Stimulated activated naive B cell treated with anti-CD40 and anti-IgM and Interleukin-4, amounts not matched to agents 10 μg/mL and 1 μg/mL and 100 μg/mL, for 72 hours (primary cell): ENCODE measurements around the gene NR2F2.

Source experiments
- ATAC-seq, 2 donors: fragments of 150-1000 bp; cut with Tn5 transposase; replicated peaks; 2 replicates each; pipeline ENCODE4 v1.10.0; 2021; ENCODE audit warnings: moderate library complexity in 1 of 2
- DNase-seq: peaks from one replicate; pipeline ENCODE4 v3.0.0; 2021
- H3K27ac Mint-ChIP-seq: one replicate; pipeline ENCODE4 v1.8.0; 2022; ENCODE audit warnings: mild to moderate bottlenecking, mixed read lengths
- H3K27me3 Mint-ChIP-seq, 2 donors: one replicate each; pipeline ENCODE4 v1.8.0; 2022; ENCODE audit warnings: mixed read lengths in 2 of 2
- H3K36me3 Mint-ChIP-seq, 2 donors: one replicate each; pipeline ENCODE4 v1.8.0; 2022; ENCODE audit warnings: mixed read lengths in 2 of 2, mild to moderate bottlenecking in 1 of 2
- H3K4me1 Mint-ChIP-seq, 2 donors: one replicate each; pipeline ENCODE4 v1.8.0; 2022; ENCODE audit warnings: mixed read lengths in 2 of 2, mild to moderate bottlenecking in 1 of 2
- H3K4me3 Mint-ChIP-seq, 2 donors: one replicate each; pipeline ENCODE4 v1.8.0; 2022; ENCODE audit warnings: mild to moderate bottlenecking in 2 of 2, mixed read lengths in 2 of 2, moderate library complexity in 1 of 2
- H3K9me3 Mint-ChIP-seq, 2 donors: one replicate each; pipeline ENCODE4 v1.8.0; 2022; ENCODE audit warnings: mixed read lengths in 2 of 2, mild to moderate bottlenecking in 1 of 2

Gene NR2F2

DNA sequence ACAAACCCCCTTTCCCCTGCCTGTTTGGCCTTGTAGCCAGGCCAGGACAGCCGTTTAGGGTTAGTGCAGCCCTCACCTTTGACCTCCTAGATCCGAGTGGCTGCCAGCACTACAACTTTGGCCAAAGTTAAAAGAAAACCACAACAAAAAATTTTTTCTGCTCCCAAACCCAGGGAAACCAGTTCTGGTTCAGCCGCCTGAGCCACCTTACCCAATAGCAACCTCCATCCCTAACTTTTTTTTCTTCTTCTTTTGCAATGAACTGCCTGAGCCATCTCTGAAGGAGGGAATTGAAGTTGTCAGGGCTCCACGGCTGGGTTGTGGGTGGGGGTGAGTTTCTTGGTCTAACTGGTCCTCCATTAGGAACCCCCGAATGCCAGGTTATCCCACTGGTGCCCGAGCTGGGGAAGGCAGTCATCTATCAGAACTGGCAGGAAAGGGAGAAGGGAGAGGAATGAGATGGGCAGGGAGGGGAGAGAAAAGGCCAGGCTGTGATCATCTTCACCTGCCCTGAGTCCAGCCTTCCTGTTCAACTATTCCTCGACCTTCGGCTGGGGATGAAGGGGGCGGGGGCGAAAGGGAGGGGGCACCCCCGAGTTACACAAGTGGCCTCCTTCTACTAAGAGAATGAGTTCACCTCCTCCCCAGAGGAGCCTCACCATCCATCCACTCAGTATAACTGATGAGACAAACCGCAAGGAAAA lies 6.2 kb upstream of the NR2F2 start:
- peaks cover 0 to 2% of the 10 kb centered on the region in 2 donors for H3K36me3 Mint-ChIP-seq
- peaks cover 69 to 98% of the 10 kb centered on the region in 2 donors for H3K27me3 Mint-ChIP-seq
- no peak overlapping the region for H3K27ac Mint-ChIP-seq
- no peaks in the 10 kb centered on the region for H3K9me3 Mint-ChIP-seq
- no peak overlapping the region for H3K4me3 Mint-ChIP-seq
- DNase-seq (no peak), ATAC-seq (no peak)
- H3K4me1 Mint-ChIP-seq = peaks cover 5 to 7% of the 10 kb centered on the region in 2 donors

DNA sequence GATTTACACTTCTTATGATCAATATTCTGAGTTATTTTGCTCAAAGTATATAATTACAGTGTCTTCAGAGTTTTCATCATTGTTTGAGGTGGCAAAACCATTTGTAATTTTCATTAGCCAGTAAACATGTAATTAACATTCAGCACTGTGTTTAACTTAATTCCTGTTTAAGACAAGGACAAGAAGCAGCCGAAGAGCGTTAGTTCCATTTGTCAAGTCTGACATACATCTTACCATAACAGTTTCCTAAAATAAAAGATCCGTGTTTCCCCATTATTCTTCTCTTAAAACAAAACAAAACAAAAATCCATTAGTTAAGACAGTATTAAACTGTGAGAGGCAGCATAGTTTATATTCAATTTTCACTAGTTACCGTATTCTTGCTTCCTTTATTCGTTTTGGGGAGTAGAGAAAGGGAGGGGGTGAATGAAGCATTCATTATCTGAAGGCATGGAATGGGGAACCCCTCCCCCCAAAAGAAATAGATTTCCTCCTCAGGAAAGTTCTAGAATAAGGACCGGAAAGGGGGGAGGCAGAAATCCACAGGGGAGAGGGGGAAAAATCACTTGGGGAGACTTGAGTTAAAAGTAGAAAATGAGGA lies 5.5 kb upstream of the NR2F2 start:
- Mint-ChIP-seq H3K27ac (peak overlapping the region; percentile 61), H3K4me1 (peaks cover 8 to 9% of the 10 kb centered on the region in 2 donors), H3K27me3 (peaks cover 73 to 98% of the 10 kb centered on the region in 2 donors), H3K36me3 (peaks cover 0 to 2% of the 10 kb centered on the region in 2 donors), H3K4me3 (no peak overlapping the region), H3K9me3 (peaks cover 0 to under 1% of the 10 kb centered on the region in 2 donors)
- DNase-seq (no peak), ATAC-seq (no peak)

DNA sequence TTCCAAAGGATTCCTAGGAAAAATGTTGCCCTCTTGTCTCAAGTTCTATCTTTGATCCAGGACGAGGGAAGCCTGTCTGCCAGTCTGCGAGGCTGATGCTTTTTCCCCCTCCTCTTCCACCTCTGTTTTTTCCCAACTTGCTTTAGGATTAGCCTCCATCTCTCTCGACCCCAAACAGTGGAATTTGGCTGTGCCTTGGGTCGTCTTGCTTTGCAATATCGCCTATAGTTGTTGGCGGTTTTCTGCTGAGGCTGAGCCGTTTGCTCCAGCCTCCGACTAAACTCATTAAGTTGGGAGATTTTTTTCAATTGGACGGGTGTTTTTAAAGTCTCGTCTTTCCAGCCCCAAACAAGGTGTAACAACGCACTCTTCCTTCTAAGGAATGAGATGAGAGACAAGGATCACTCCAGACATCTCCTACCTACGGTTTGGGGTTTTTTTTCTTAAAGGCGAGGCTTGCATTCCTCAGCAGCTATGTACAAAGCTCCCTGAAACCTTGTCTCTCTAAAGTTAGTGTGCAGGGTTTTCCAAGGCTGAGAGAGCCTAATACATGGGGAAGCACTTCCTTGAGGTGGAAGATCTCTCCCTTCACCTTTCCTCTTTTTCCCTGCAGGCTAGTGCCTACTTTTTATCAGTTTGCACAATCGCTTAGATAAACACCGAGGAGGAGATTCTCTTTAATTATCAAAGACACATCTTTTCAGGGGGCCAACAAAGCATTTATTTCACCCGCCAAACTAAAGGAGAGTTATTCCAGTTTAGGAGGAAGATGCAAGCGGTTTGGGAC lies 4.8 kb upstream of the NR2F2 start:
- H3K36me3 Mint-ChIP-seq = peaks cover 2% of the 10 kb centered on the region in 2 donors
- H3K27me3 Mint-ChIP-seq = peaks cover 76 to 98% of the 10 kb centered on the region in 2 donors
- H3K9me3 Mint-ChIP-seq = peaks cover 0 to 2% of the 10 kb centered on the region in 2 donors
- H3K27ac Mint-ChIP-seq = peak overlapping the region; percentile 11
- no peak overlapping the region for H3K4me3 Mint-ChIP-seq
- H3K4me1 Mint-ChIP-seq = peaks cover 10 to 12% of the 10 kb centered on the region in 2 donors
- ATAC-seq = no peak
- DNase-seq = no peak

- H3K36me3 Mint-ChIP-seq = peaks cover 2 to 5% of the 10 kb centered on the region in 2 donors
- H3K4me3 Mint-ChIP-seq = no peak overlapping the region
- ATAC-seq (no peak), DNase-seq (no peak)
- peaks cover 80 to 97% of the 10 kb centered on the region in 2 donors for H3K27me3 Mint-ChIP-seq
- H3K4me1 Mint-ChIP-seq = peaks cover 13 to 16% of the 10 kb centered on the region in 2 donors
- peak overlapping the region; percentile 62 for H3K27ac Mint-ChIP-seq
- H3K9me3 Mint-ChIP-seq = peaks cover 0 to 2% of the 10 kb centered on the region in 2 donors
Observed at GRCh38 chr15:96326328-96327154, 4.0 kb upstream of the NR2F2 start.

DNA sequence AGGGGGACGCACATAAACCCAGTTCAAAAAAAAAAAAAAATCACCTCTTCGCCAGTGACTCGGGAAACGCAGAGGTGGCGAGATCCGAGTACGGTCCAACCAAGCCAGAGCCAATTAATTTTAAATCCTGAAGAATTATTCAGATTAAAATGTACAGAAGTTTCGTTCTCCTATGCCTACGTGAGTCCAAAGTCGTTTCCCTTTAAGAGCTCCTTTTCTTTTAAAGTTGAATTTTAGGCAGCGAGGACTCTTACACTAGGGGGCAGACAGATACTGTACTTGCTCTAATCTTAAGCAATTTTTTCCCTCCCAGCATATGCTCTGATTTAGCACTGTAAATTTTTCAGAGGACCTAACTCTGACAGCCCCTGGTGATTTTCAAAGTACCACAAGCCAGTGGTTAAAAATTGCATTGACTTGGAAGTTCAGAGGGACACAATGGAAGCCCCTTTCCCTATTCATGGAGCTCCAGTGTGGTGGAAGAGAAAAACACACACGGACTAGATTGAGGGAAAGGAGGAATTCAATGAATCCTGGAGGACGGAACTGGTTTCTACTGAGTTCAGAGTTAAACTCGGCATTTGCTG lies 3.3 kb upstream of the NR2F2 start:
- H3K27me3 Mint-ChIP-seq = peaks cover 80 to 92% of the 10 kb centered on the region in 2 donors
- H3K4me3 Mint-ChIP-seq = no peak overlapping the region
- peaks cover 2 to 5% of the 10 kb centered on the region in 2 donors for H3K36me3 Mint-ChIP-seq
- peaks cover 16 to 17% of the 10 kb centered on the region in 2 donors for H3K4me1 Mint-ChIP-seq
- H3K27ac Mint-ChIP-seq = peak overlapping the region; percentile 62
- H3K9me3 Mint-ChIP-seq = peaks cover 0 to 2% of the 10 kb centered on the region in 2 donors
- ATAC-seq (no peak), DNase-seq (no peak)

DNA sequence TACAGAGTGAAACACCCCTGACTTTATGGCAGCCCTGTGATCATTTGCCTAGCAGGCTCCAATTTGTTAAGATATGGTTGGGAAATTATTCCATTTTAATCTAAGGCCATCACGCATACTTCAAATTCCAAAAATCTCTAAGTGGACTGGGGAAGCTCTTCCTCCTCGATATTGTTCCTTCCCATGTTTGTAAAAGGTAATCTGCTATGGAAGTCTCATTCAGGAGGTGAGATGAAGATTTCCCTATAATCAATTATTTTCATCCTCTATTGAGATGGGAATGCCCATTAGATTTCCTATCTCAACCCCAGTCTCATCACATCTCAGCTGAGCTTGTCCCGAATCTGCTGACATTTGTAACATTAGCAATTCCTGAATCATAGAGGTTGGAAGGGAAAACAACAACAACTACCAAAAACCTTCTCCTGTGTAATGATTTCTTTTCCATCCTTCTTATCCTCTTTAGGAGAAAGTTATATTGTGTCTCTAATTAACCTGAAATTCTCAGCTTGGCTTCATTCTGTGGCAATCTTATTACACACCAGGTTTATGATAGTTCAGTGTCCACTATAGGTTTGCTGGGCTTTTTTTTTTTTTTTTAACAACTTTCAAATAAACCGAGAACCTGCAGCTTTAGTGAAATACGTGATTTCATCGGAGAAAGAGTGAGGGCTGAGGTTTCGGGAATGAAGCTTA lies 2.2 kb upstream of the NR2F2 start:
- Mint-ChIP-seq H3K4me1 (peaks cover 15 to 21% of the 10 kb centered on the region in 2 donors), H3K4me3 (no peak overlapping the region), H3K27me3 (peaks cover 80 to 94% of the 10 kb centered on the region in 2 donors), H3K36me3 (peaks cover under 1 to 6% of the 10 kb centered on the region in 2 donors), H3K9me3 (peaks cover 0 to 3% of the 10 kb centered on the region in 2 donors), H3K27ac (no peak overlapping the region)
- no peak for ATAC-seq
- no peak for DNase-seq

DNA sequence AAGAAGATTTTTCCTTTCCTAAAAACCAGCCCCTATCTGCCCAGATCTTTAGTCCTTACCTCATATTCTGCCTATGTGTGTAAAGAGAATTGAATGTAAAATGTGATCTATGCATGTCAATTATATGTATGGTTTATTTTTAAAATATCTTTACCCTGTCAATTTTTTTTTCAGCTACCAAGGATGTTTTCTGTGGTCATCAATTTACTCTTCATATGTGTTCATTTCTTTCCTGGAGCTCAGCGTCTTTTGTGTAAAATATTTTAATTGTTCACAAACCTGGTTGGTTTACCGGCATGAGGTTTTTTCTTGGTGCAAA lies 1.7 kb upstream of the NR2F2 start:
- Mint-ChIP-seq H3K27me3 (peaks cover 79 to 94% of the 10 kb centered on the region in 2 donors), H3K9me3 (peaks cover 0 to 3% of the 10 kb centered on the region in 2 donors), H3K4me3 (no peak overlapping the region), H3K27ac (no peak overlapping the region), H3K4me1 (peaks cover 15 to 23% of the 10 kb centered on the region in 2 donors), H3K36me3 (peaks cover 3 to 9% of the 10 kb centered on the region in 2 donors)
- ATAC-seq (no peak), DNase-seq (no peak)

GRCh38 chr15:96329403-96329981 lies 1.0 kb upstream of the NR2F2 start:
- Mint-ChIP-seq H3K4me1 (peaks cover 13 to 23% of the 10 kb centered on the region in 2 donors), H3K27ac (peak overlapping the region; percentile 53), H3K36me3 (peaks cover 3 to 9% of the 10 kb centered on the region in 2 donors), H3K4me3 (peak overlapping the region in 1 of 2 donors; percentile 40), H3K9me3 (peaks cover 0 to 3% of the 10 kb centered on the region in 2 donors), H3K27me3 (peaks cover 79 to 94% of the 10 kb centered on the region in 2 donors)
- DNase-seq = no peak
- ATAC-seq = no peak

- peak in 1 of 2 donors; percentile 8 for ATAC-seq
Observed at GRCh38 chr15:96330064-96330449, 443 bp upstream of the NR2F2 start.

GRCh38 chr15:96331144-96331944 lies 844 bp downstream of the NR2F2 start:
- Mint-ChIP-seq H3K4me3 (peak overlapping the region; percentile 51 to 82), H3K4me1 (peaks cover 13 to 23% of the 10 kb centered on the region in 2 donors), H3K36me3 (peaks cover 3 to 9% of the 10 kb centered on the region in 2 donors), H3K27ac (peak overlapping the region; percentile 83), H3K27me3 (peaks cover 76 to 93% of the 10 kb centered on the region in 2 donors), H3K9me3 (peaks cover 0 to 3% of the 10 kb centered on the region in 2 donors)
- ATAC-seq (no peak), DNase-seq (no peak)

More at GRCh38 chr15:96330064-96330449, 443 bp upstream of the NR2F2 start:
- DNase-seq = no peak
- Mint-ChIP-seq H3K4me3 (peak overlapping the region; percentile 73), H3K27ac (peak overlapping the region; percentile 89), H3K4me1 (peaks cover 13 to 23% of the 10 kb centered on the region in 2 donors), H3K36me3 (peaks cover 3 to 9% of the 10 kb centered on the region in 2 donors), H3K27me3 (peaks cover 78 to 94% of the 10 kb centered on the region in 2 donors), H3K9me3 (peaks cover 0 to 3% of the 10 kb centered on the region in 2 donors)

DNA sequence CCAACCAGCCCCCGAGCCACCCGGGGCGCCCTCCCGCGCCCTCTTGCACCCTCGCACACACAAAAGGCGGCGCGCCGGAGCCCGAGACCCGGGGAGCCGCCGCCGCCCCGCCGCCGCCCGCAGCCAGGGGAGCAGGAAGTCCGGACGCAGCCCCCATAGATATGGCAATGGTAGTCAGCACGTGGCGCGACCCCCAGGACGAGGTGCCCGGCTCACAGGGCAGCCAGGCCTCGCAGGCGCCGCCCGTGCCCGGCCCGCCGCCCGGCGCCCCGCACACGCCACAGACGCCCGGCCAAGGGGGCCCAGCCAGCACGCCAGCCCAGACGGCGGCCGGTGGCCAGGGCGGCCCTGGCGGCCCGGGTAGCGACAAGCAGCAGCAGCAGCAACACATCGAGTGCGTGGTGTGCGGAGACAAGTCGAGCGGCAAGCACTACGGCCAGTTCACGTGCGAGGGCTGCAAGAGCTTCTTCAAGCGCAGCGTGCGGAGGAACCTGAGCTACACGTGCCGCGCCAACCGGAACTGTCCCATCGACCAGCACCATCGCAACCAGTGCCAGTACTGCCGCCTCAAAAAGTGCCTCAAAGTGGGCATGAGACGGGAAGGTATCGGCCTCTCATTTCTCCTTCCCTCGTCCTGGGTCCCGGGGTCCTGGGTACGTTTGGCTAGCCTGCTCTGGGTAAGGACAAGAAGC lies 1.6 kb downstream of the NR2F2 start:
- peak overlapping the region; percentile 86 for H3K27ac Mint-ChIP-seq
- peaks cover 3 to 9% of the 10 kb centered on the region in 2 donors for H3K36me3 Mint-ChIP-seq
- H3K4me3 Mint-ChIP-seq = peak overlapping the region; percentile 30 to 51
- peaks cover 10 to 23% of the 10 kb centered on the region in 2 donors for H3K4me1 Mint-ChIP-seq
- H3K9me3 Mint-ChIP-seq = peaks cover 0 to 3% of the 10 kb centered on the region in 2 donors
- peaks cover 74 to 93% of the 10 kb centered on the region in 2 donors for H3K27me3 Mint-ChIP-seq
- no peak for ATAC-seq
- no peak for DNase-seq
